ENCODE data around the gene EVA1A.

GRCh38 chr2:75560768-75561565, at the start of gene EVA1A:
- no peak for TF ChIP-seq CTCF (optimal IDR thresholded peaks at IDR 0.05 in 1 of 3, IDR thresholded peaks at IDR 0.05 in 1 of 3, conservative IDR thresholded peaks at IDR 0.05 in 1 of 3; ENCODE audit: extremely low read depth in 1 of 3, insufficient read depth in 2 of 3, low read length in 3 of 3)
- TF ChIP-seq EZH2 (IDR thresholded peaks at IDR 0.05; ENCODE audit: low read length) = no peak
